ENCODE measurements around the gene IRF7. TPM values are rescaled to one million over a fixed set of nuclear protein-coding genes. Genes with fewer than 3 reads are reported as not detected.

Gene IRF7
- total and polyA plus RNA-seq, 9 of the 15 experiments (the other 6 are each of a cell fraction or from before 2014, with no cell fraction given) = 0.27 to 7.6 (median 1.8) TPM

GRCh38 chr11:618856-619627 lies 3.3 kb upstream of the IRF7 start:
- Histone ChIP-seq H3K27ac (ENCODE audit: extremely low read depth, low read depth, low read length) (no peak overlapping the region), H3K27me3 (ENCODE audit: control insufficient read depth in 2 of 2, insufficient read depth in 2 of 2, low read length in 2 of 2) (no peaks in the 10 kb centered on the region), H4K20me1 (replicated peaks; ENCODE audit: control insufficient read depth, insufficient read depth, low read length) (no peaks in the 10 kb centered on the region; the same call in 1 of the 2 replicates), H2AFZ (ENCODE audit: low read depth, low read length) (no peak overlapping the region), H3K36me3 (ENCODE audit: control insufficient read depth, insufficient read depth, low read length) (peaks cover 51% of the 10 kb centered on the region; the same call in 2 of the 3 replicates), H3K9me3 (replicated peaks; ENCODE audit: control insufficient read depth, insufficient read depth, low read depth, low read length) (no peaks in the 10 kb centered on the region), H3K4me1 (replicated peaks in 1 of 2; ENCODE audit: control insufficient read depth in 2 of 2, insufficient read depth in 2 of 2, low read length in 2 of 2) (peaks cover 8 to 75% of the 10 kb centered on the region in 2 experiments), H3K79me2 (ENCODE audit: control insufficient read depth, insufficient read depth, low read length) (peaks cover 4% of the 10 kb centered on the region; the same call in 1 of the 3 replicates), H3K4me3 (no peak overlapping the region), H3K4me2 (ENCODE audit: insufficient read depth, low read length) (no peak overlapping the region), H3K9ac (ENCODE audit: insufficient read depth in 1 of 2, low read depth in 2 of 2, low read length in 2 of 2) (peak overlapping the region in 1 of 2 experiments; percentile 60; a peak in 2 of 4 replicates), H3K9me1 (ENCODE audit: control insufficient read depth, insufficient read depth, low read length) (peaks cover 6% of the 10 kb centered on the region)
- TF ChIP-seq CHD7 (IDR thresholded peaks at IDR 0.05; ENCODE audit: low read depth, low read length) (no peak), FIP1L1 (IDR thresholded peaks at IDR 0.05; ENCODE audit: low read depth, low read length, poor library complexity, severe bottlenecking) (no peak), SMAD2 (IDR thresholded peaks at IDR 0.05; ENCODE audit: low read depth, low read length) (no peak), NR3C1 (CRISPR knock-in tag; IDR thresholded peaks at IDR 0.05) (no peak), RBM22 (IDR thresholded peaks at IDR 0.05; ENCODE audit: low read depth, low read length, poor library complexity, severe bottlenecking) (peak; percentile 67), SREBF2 (CRISPR knock-in tag; IDR thresholded peaks at IDR 0.05) (no peak), TARDBP (IDR thresholded peaks at IDR 0.05) (no peak), POU5F1 (IDR thresholded peaks at IDR 0.05; ENCODE audit: borderline replicate concordance, low read depth, low read length, partially characterized antibody) (no peak), POLR2G (IDR thresholded peaks at IDR 0.05; ENCODE audit: low read depth, low read length) (peak; percentile 57), SAFB (IDR thresholded peaks at IDR 0.05; ENCODE audit: borderline replicate concordance, low read depth, low read length) (no peak), TBP (optimal IDR thresholded peaks at IDR 0.05; ENCODE audit: low read depth, low read length) (no peak)
- 90% methylated on average over 23 of the region's 24 CpGs for WGBS (ENCODE audit: insufficient coverage, low coverage, missing lambda C conversion rate)
- intact Hi-C loops (cut with micrococcal nuclease) = loop anchor here (10.0 kb wide), 1 partner anchor 64 kb away; no protein-coding TSS in a partner anchor
- CTCF ChIA-PET (ENCODE audit: low intra/inter-chr PET ratio) = no interaction called here
- no peak for FAIRE-seq
- in situ Hi-C loops (cut with MboI) = no loop called here
- ATAC-seq = no peak
- BruUV-seq (replicated peaks) = no TSS peak
- POLR2A ChIA-PET = no interaction called here
- DNase-seq (ENCODE audit: extremely low read depth in 1 of 4, low spot score in 3 of 4) = no peak
